GM12878 (cell line): Measurements from ENCODE around the gene CADPS.

Source experiments
- ATF7 ChIP-seq: fragments of 450-650 bp; IDR thresholded peaks from 2 replicates; pipeline ENCODE4 v1.6.1; 2016; ENCODE audit warnings: low read depth, mild to moderate bottlenecking
- CBFB ChIP-seq: IDR thresholded peaks from 2 replicates; pipeline ENCODE4 v1.6.1; 2016; ENCODE audit warnings: antibody characterized with exemption, low read depth
- CEBPZ ChIP-seq: fragments of 150-350 bp; IDR thresholded peaks from 2 replicates; pipeline ENCODE4 v1.6.1; 2016; ENCODE audit warnings: low read depth, low read length
- SRF ChIP-seq, 2 experiments: IDR thresholded peaks; 2 replicates each; pipeline ENCODE4 v1.6.1; 2011; ENCODE audit warnings: low read depth in 2 of 2, low read length in 2 of 2, mild to moderate bottlenecking in 1 of 2, moderate library complexity in 1 of 2
- ZSCAN29 ChIP-seq: fragments of 450-650 bp; IDR thresholded peaks from 2 replicates; pipeline ENCODE4 v1.6.1; 2017; ENCODE audit warnings: mild to moderate bottlenecking, moderate library complexity
- TF ChIP-seq, protein P1 (sequence below): IDR thresholded peaks from 2 replicates; pipeline ENCODE4 v1.6.1; 2011; ENCODE audit warnings: borderline replicate concordance, low read depth, mild to moderate bottlenecking, moderate library complexity, low read length; ENCODE audit not compliant: insufficient read depth, poor library complexity, severe bottlenecking

GRCh38 chr3:62376454-62376720, 498.8 kb downstream of the CADPS start:
- TF ChIP-seq ZSCAN29: no peak
- TF ChIP-seq CEBPZ: no peak
- TF ChIP-seq SRF (IDR thresholded peaks at IDR 0.05; ENCODE audit: low read depth in 2 of 2, low read length in 2 of 2): no peak
- TF ChIP-seq ATF7: no peak
- TF ChIP-seq, protein P1, sequence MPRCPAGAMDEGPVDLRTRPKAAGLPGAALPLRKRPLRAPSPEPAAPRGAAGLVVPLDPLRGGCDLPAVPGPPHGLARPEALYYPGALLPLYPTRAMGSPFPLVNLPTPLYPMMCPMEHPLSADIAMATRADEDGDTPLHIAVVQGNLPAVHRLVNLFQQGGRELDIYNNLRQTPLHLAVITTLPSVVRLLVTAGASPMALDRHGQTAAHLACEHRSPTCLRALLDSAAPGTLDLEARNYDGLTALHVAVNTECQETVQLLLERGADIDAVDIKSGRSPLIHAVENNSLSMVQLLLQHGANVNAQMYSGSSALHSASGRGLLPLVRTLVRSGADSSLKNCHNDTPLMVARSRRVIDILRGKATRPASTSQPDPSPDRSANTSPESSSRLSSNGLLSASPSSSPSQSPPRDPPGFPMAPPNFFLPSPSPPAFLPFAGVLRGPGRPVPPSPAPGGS: no peak
- TF ChIP-seq CBFB: no peak
